Neural progenitor cell (in vitro differentiated cells): ENCODE results near the gene RTP3.

Source experiments
- EZH2phosphoT487 ChIP-seq: fragments of 200-600 bp; sonication (generic); IDR thresholded peaks from 2 replicates; pipeline ENCODE4 v1.6.1; 2017; ENCODE audit warnings: antibody characterized with exemption
- TF ChIP-seq, protein P1 (sequence below): fragments of 200-600 bp; sonication (generic); IDR thresholded peaks from 2 replicates; pipeline ENCODE4 v1.5.1; 2017; ENCODE audit warnings: antibody characterized with exemption, mild to moderate bottlenecking

DNA sequence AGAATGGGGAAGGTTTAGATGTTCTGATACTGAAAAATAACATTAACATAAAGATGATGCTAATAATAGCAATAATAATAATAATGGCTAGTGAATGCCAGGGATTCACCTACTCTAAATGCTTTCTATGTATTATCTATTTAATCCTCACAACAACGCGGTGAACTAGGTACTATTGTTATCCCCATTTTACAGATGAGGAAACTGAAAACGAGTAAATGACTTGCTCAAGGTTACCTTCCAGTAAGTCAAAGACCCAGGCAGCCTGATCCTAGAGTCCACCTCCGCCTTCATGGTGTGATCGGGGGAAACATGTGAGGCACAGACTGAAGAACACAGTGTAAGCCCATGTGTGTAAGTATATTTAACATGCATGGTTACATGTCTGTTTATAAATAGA lies 38.0 kb downstream of the RTP3 start:
- TF ChIP-seq, protein P1, sequence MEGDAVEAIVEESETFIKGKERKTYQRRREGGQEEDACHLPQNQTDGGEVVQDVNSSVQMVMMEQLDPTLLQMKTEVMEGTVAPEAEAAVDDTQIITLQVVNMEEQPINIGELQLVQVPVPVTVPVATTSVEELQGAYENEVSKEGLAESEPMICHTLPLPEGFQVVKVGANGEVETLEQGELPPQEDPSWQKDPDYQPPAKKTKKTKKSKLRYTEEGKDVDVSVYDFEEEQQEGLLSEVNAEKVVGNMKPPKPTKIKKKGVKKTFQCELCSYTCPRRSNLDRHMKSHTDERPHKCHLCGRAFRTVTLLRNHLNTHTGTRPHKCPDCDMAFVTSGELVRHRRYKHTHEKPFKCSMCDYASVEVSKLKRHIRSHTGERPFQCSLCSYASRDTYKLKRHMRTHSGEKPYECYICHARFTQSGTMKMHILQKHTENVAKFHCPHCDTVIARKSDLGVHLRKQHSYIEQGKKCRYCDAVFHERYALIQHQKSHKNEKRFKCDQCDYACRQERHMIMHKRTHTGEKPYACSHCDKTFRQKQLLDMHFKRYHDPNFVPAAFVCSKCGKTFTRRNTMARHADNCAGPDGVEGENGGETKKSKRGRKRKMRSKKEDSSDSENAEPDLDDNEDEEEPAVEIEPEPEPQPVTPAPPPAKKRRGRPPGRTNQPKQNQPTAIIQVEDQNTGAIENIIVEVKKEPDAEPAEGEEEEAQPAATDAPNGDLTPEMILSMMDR = no peak
- TF ChIP-seq EZH2phosphoT487 = no peak
